ENCODE measurements around the gene ARAP2.

Gene ARAP2

DNA sequence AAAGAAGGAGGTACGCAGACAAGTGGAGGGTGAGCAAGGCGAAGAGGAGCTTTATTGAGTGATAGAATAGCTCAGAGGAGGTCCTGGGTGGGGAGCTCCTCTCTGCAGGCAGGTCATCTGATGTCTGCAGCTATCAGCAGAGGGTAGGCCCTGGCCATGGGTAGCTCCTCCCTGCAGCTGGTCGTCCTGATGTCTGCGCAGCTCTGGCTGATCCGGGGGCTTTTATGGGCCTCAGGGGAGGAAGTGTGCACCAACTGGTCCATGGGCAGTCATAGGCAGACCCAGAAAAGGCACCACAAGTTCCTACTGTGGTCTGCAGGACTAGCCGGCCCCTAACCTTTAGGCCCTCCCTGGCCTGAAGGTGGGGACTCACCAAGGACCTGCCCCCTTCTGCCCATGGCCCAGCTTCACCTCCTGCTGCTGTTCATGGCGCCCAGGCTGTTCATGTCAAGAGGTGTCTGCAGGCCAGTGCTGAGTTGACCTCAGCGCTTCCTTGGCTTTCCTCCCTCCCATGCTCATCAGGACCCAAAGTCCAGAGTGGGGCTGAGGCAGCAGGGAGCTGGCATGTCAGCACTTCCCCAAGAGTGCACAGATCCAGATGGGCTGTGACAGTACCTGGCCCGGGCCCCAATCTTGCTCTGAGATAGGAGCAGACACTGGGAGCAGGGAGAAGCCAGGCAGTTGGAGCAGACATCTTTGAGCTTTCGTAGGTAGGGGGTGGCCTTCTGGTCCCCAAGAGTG is 46.1 kb downstream of the ARAP2 start:
- Histone ChIP-seq H3K9me3 (ENCODE audit: control extremely low read depth in 1 of 5, control insufficient read depth in 4 of 5, insufficient read depth in 2 of 5, low read depth in 1 of 5, low read length in 4 of 5) (peaks cover 0 to 2% (median 0%) of the 10 kb centered on the region in 5 experiments), H3K27me3 (replicated peaks in 2 of 5; ENCODE audit: control insufficient read depth in 4 of 5, insufficient read depth in 5 of 5, low read length in 4 of 5) (no peaks in the 10 kb centered on the region), H3K4me3 (ENCODE audit: control insufficient read depth in 1 of 7, extremely low read depth in 1 of 7, insufficient read depth in 4 of 7, low read depth in 2 of 7, low read length in 6 of 7) (no peak overlapping the region), H3K4me1 (ENCODE audit: control extremely low read depth in 1 of 4, control insufficient read depth in 4 of 4, insufficient read depth in 4 of 4, low read length in 3 of 4) (peaks cover 0 to 3% (median 0%) of the 10 kb centered on the region in 4 experiments), H3K27ac (ENCODE audit: insufficient read depth in 1 of 2, low read depth in 1 of 2, low read length in 2 of 2, poor library complexity in 1 of 2, severe bottlenecking in 2 of 2) (no peak overlapping the region), H3K36me3 (ENCODE audit: control insufficient read depth in 4 of 4, insufficient read depth in 4 of 4, low read length in 3 of 4) (peaks cover 2 to 15% (median 7%) of the 10 kb centered on the region in 4 experiments)
- no peak for DNase-seq
- ChIA-PET CTCF (interaction anchor here (0.8 to 1.4 kb wide), 6 partner anchors 9 to 47 kb away, joined by 3 to 6 read pairs (median 3); partner anchors contain the start of gene ARAP2), POLR2A (no interaction called here)
- WGBS (ENCODE audit: insufficient coverage): 95% methylated on average over 8 of the region's 10 CpGs

DNA sequence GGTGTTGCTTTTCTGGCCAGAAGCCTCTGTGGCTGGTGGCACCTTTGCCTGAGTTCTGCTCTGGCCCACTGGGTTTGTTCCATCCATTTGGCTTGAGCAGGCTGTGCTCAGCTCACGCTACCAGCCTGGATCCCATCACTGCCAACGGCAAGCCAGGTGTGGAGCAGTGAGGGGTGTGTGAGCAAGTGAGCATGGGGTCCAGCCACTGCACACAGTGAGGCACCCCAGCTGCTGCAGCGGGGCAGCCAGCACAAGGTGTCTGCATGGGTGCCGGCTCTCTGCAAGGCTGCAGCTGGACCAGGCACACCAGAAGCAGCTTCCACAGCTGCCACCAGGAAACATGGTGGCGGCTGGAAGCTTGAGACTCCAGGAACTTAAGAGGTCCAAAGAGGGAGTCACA is 46.8 kb downstream of the ARAP2 start:
- Histone ChIP-seq H3K4me1 (ENCODE audit: control extremely low read depth in 1 of 4, control insufficient read depth in 4 of 4, insufficient read depth in 4 of 4, low read length in 3 of 4) (peaks cover 0 to 3% (median 0%) of the 10 kb centered on the region in 4 experiments), H3K27ac (ENCODE audit: insufficient read depth in 1 of 2, low read depth in 1 of 2, low read length in 2 of 2, poor library complexity in 1 of 2, severe bottlenecking in 2 of 2) (no peak overlapping the region), H3K4me3 (ENCODE audit: control insufficient read depth in 1 of 7, extremely low read depth in 1 of 7, insufficient read depth in 4 of 7, low read depth in 2 of 7, low read length in 6 of 7) (no peak overlapping the region), H3K9me3 (ENCODE audit: control extremely low read depth in 1 of 5, control insufficient read depth in 4 of 5, insufficient read depth in 2 of 5, low read depth in 1 of 5, low read length in 4 of 5) (peaks cover 0 to 2% (median 0%) of the 10 kb centered on the region in 5 experiments), H3K36me3 (ENCODE audit: control insufficient read depth in 4 of 4, insufficient read depth in 4 of 4, low read length in 3 of 4) (peaks cover 2 to 17% (median 7%) of the 10 kb centered on the region in 4 experiments), H3K27me3 (replicated peaks in 2 of 5; ENCODE audit: control insufficient read depth in 4 of 5, insufficient read depth in 5 of 5, low read length in 4 of 5) (no peaks in the 10 kb centered on the region)
- POLR2A ChIA-PET: no interaction called here
- no peak for DNase-seq
- CTCF ChIA-PET: interaction anchor here (0.8 to 1.4 kb wide), 5 partner anchors 10 to 46 kb away, joined by 3 to 4 read pairs (median 3); no protein-coding TSS in a partner anchor
- WGBS (ENCODE audit: insufficient coverage): 98% methylated on average over 5 of the region's 5 CpGs

DNA sequence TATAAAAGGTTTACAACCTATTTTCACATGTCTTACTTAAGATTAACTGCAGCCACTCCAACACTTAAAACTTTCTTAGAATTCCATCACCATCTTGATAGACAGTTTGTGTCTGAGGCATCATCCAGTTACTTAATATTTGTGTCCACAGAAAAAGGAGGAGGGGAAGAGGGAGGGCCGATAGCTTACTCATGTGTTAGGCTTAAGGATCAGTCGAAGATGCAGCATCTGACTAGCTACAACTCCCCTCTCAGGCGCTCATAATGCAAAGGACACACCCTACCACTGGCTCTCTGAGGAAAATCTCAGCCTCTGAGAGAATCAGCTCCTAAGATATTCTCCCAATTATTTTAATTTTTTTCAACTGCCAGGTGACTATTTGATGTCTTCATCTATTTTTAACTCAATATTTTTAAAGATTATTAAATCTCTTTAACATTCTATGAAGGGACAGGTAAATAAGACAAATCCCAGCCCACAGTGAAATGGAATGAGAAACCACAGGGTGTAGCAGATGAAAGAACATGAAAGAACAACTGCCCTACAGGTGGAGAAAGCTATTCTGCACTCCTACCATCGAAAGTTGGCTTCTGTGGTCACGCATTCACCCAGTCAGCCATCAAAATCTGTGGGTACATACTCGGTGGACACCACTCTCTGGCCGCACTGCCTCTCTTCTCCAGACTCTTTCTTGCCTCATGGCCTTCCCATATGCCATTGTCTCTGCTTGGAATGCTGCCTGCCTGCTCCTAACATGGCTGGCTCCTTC is 48.0 kb downstream of the ARAP2 start:
- H3K36me3 ChIP-seq (ENCODE audit: control insufficient read depth in 4 of 4, insufficient read depth in 4 of 4, low read length in 3 of 4): peaks cover 2 to 19% (median 7%) of the 10 kb centered on the region in 4 experiments
- WGBS (ENCODE audit: insufficient coverage): 98% methylated on average over 6 of the region's 7 CpGs
- no peak for DNase-seq
- H3K27ac ChIP-seq (ENCODE audit: insufficient read depth in 1 of 2, low read depth in 1 of 2, low read length in 2 of 2, poor library complexity in 1 of 2, severe bottlenecking in 2 of 2): no peak overlapping the region
- no peak overlapping the region for H3K4me3 ChIP-seq (ENCODE audit: control insufficient read depth in 1 of 7, extremely low read depth in 1 of 7, insufficient read depth in 4 of 7, low read depth in 2 of 7, low read length in 6 of 7)
- H3K27me3 ChIP-seq (replicated peaks in 2 of 5; ENCODE audit: control insufficient read depth in 4 of 5, insufficient read depth in 5 of 5, low read length in 4 of 5): no peaks in the 10 kb centered on the region
- ChIA-PET POLR2A (no interaction called here), CTCF (interaction anchor here (1.1 kb wide), 1 partner anchor 16 kb away, joined by 3 read pairs; no protein-coding TSS in a partner anchor)
- peaks cover 0 to 3% (median 0%) of the 10 kb centered on the region in 4 experiments for H3K4me1 ChIP-seq (ENCODE audit: control extremely low read depth in 1 of 4, control insufficient read depth in 4 of 4, insufficient read depth in 4 of 4, low read length in 3 of 4)
- peaks cover 0 to 2% (median 0%) of the 10 kb centered on the region in 5 experiments for H3K9me3 ChIP-seq (ENCODE audit: control extremely low read depth in 1 of 5, control insufficient read depth in 4 of 5, insufficient read depth in 2 of 5, low read depth in 1 of 5, low read length in 4 of 5)

GRCh38 chr4:36192922-36193321 is 51.4 kb downstream of the ARAP2 start:
- Histone ChIP-seq H3K27ac (ENCODE audit: insufficient read depth in 1 of 2, low read depth in 1 of 2, low read length in 2 of 2, poor library complexity in 1 of 2, severe bottlenecking in 2 of 2) (no peak overlapping the region), H3K27me3 (replicated peaks in 2 of 5; ENCODE audit: control insufficient read depth in 4 of 5, insufficient read depth in 5 of 5, low read length in 4 of 5) (no peaks in the 10 kb centered on the region), H3K4me1 (ENCODE audit: control extremely low read depth in 1 of 4, control insufficient read depth in 4 of 4, insufficient read depth in 4 of 4, low read length in 3 of 4) (peaks cover 0 to 25% (median 12%) of the 10 kb centered on the region in 4 experiments), H3K4me3 (ENCODE audit: control insufficient read depth in 1 of 7, extremely low read depth in 1 of 7, insufficient read depth in 4 of 7, low read depth in 2 of 7, low read length in 6 of 7) (no peak overlapping the region), H3K36me3 (ENCODE audit: control insufficient read depth in 4 of 4, insufficient read depth in 4 of 4, low read length in 3 of 4) (peaks cover 0 to 8% (median 2%) of the 10 kb centered on the region in 4 experiments), H3K9me3 (ENCODE audit: control extremely low read depth in 1 of 5, control insufficient read depth in 4 of 5, insufficient read depth in 2 of 5, low read depth in 1 of 5, low read length in 4 of 5) (no peaks in the 10 kb centered on the region)
- ChIA-PET CTCF (interaction anchor here (1.4 kb wide), 1 partner anchor 207 kb away, joined by 6 read pairs; no protein-coding TSS in a partner anchor), POLR2A (no interaction called here)
- no CpG with 5 or more reads among the region's 1 CpG for WGBS (ENCODE audit: insufficient coverage)
- DNase-seq: no peak

DNA sequence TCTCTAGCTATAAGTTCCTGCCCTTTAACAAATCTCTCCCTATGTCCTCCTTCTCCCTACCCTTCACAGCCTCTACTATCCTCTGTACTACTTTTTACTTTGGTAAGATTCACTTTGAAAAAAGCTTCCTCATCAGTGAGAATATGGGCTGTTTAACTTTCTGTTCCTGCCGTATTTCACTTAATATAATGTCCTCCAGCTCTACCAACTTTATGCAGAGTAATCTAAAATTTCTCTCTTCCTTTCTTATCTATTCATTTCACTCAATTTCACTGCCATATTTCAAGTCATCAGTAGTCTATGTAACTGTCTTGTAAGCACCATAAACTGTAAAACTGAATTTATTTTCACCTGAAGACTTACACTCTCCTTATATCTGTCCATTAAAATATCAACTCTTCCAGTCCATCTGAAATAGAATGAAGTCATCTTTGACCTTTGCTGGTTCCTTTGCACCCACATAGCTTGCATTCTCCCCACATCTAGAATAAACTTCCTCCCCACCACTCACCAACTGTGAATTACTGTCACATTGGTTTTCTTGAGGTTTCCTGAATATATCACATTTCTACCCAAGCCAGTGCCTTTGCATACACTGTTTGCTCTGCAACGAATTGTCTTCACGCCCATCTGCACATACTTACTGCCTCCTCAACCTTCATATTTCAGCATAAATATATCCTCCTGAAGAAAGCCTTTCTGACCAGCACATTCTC is 54.6 kb downstream of the ARAP2 start:
- POLR2A ChIA-PET: interaction anchor here (1.0 kb wide), 1 partner anchor 55 kb away, joined by 3 read pairs; the partner anchor contains the start of gene ARAP2
- DNase-seq: peak in 2 of 3 donors; percentile 33 to 46

GRCh38 chr4:36187723-36188333 is 56.5 kb downstream of the ARAP2 start:
- no peak overlapping the region for H3K27ac ChIP-seq (ENCODE audit: insufficient read depth in 1 of 2, low read depth in 1 of 2, low read length in 2 of 2, poor library complexity in 1 of 2, severe bottlenecking in 2 of 2)
- no peaks in the 10 kb centered on the region for H3K9me3 ChIP-seq (ENCODE audit: control extremely low read depth in 1 of 5, control insufficient read depth in 4 of 5, insufficient read depth in 2 of 5, low read depth in 1 of 5, low read length in 4 of 5)
- CTCF ChIA-PET: interaction anchor here (1.5 kb wide), 1 partner anchor 211 kb away, joined by 5 read pairs; no protein-coding TSS in a partner anchor
- H3K4me1 ChIP-seq (ENCODE audit: control extremely low read depth in 1 of 4, control insufficient read depth in 4 of 4, insufficient read depth in 4 of 4, low read length in 3 of 4): peaks cover 0 to 22% (median 12%) of the 10 kb centered on the region in 4 experiments
- H3K27me3 ChIP-seq (replicated peaks in 2 of 5; ENCODE audit: control insufficient read depth in 4 of 5, insufficient read depth in 5 of 5, low read length in 4 of 5): no peaks in the 10 kb centered on the region
- no peak overlapping the region for H3K4me3 ChIP-seq (ENCODE audit: control insufficient read depth in 1 of 7, extremely low read depth in 1 of 7, insufficient read depth in 4 of 7, low read depth in 2 of 7, low read length in 6 of 7)
- DNase-seq: peak; percentile 40 to 63 (median 58)
- POLR2A ChIA-PET: no interaction called here
- 56% methylated on average over 2 of the region's 4 CpGs for WGBS (ENCODE audit: insufficient coverage)
- peaks cover 0 to 18% (median 4%) of the 10 kb centered on the region in 4 experiments for H3K36me3 ChIP-seq (ENCODE audit: control insufficient read depth in 4 of 4, insufficient read depth in 4 of 4, low read length in 3 of 4)

More for the DNA sequence above, 54.6 kb downstream of the ARAP2 start:
- Histone ChIP-seq H3K9me3 (ENCODE audit: control extremely low read depth in 1 of 5, control insufficient read depth in 4 of 5, insufficient read depth in 2 of 5, low read depth in 1 of 5, low read length in 4 of 5) (no peaks in the 10 kb centered on the region), H3K4me3 (ENCODE audit: control insufficient read depth in 1 of 7, extremely low read depth in 1 of 7, insufficient read depth in 4 of 7, low read depth in 2 of 7, low read length in 6 of 7) (peak overlapping the region in 1 of 7 experiments; percentile 13), H3K4me1 (ENCODE audit: control extremely low read depth in 1 of 4, control insufficient read depth in 4 of 4, insufficient read depth in 4 of 4, low read length in 3 of 4) (peaks cover 0 to 25% (median 12%) of the 10 kb centered on the region in 4 experiments), H3K27ac (ENCODE audit: insufficient read depth in 1 of 2, low read depth in 1 of 2, low read length in 2 of 2, poor library complexity in 1 of 2, severe bottlenecking in 2 of 2) (peak overlapping the region in 1 of 2 experiments; percentile 12), H3K27me3 (replicated peaks in 2 of 5; ENCODE audit: control insufficient read depth in 4 of 5, insufficient read depth in 5 of 5, low read length in 4 of 5) (no peaks in the 10 kb centered on the region), H3K36me3 (ENCODE audit: control insufficient read depth in 4 of 4, insufficient read depth in 4 of 4, low read length in 3 of 4) (peaks cover 0 to 18% (median 4%) of the 10 kb centered on the region in 4 experiments)
- 13% methylated on average over 2 of the region's 3 CpGs for WGBS (ENCODE audit: insufficient coverage)
- CTCF ChIA-PET: interaction anchor here (0.7 to 1.4 kb wide), 3 partner anchors 51 to 210 kb away, joined by 3 to 5 read pairs (median 3); no protein-coding TSS in a partner anchor
